ENCODE data around the gene ZNF613. TPM values are rescaled to one million over a fixed set of nuclear protein-coding genes. Genes with fewer than 3 reads are reported as not detected.

ZNF613 gene
- total and polyA plus RNA-seq, 2 of the 13 experiments (the other 11 are each of a cell fraction or from before 2014, with no cell fraction given), result 3.6 to 8.3 TPM

DNA sequence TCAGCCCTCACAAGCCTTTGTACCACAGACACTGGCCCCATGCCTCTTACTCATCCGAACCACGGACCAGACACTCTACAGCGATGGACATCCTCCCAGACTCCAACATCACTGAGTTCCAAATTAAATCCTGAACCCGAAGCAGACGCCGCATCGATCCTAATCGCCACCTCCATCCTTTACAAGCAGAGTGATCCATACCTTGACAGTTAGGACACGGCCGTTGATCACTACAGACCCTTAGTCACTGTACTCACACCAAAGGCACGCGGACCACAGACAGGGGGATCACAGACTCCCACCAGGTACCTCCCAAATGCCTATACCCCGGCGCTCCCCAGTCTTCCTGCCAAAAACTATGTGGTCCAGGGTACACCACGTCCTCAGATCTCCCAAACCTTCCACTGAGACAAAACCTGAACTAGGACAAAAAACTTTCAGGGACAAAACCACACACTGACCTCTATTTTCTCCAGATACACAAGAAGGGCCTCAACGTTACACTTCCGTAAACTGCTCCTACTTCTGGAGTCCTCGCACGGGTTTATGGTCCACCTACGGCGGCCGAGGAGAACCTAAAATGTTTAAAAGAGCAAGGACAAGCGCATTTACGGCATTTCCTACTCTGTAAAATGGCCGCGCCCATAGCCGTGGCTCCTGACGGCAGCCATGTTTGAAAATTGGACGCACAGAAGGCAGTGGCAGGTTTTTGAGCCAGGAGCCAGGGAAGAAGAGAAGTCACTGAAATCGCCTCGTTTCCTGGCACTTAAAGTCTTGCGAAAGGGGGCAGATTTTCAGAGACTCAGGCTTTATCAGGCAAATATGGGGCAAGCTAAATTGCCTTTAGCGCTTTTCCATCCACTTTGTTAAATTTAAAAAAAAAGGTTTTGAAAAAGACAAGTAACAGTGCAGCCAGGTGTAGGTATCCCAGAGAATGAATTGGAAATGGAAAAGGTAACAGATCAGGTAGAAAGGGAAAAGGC lies 59.3 kb downstream of the ZNF613 start, which contains the start of gene ZNF350 (continued):
- TF ChIP-seq GMEB1 (CRISPR knock-in tag; IDR thresholded peaks at IDR 0.05; ENCODE audit: borderline replicate concordance) (peak; percentile 74; the same call in 1 of the 2 replicates), PTBP1 (IDR thresholded peaks at IDR 0.05; ENCODE audit: low read depth, low read length, poor library complexity, severe bottlenecking) (no peak), MIER3 (CRISPR knock-in tag; IDR thresholded peaks at IDR 0.05; ENCODE audit: borderline replicate concordance) (peak; percentile 93; the same call in 1 of the 2 replicates), HHEX (CRISPR knock-in tag; IDR thresholded peaks at IDR 0.05) (no peak), ZNF879 (CRISPR knock-in tag; IDR thresholded peaks at IDR 0.05) (no peak), MTA3 (CRISPR knock-in tag; IDR thresholded peaks at IDR 0.05) (no peak), REL (CRISPR knock-in tag; conservative IDR thresholded peaks at IDR 0.05) (no peak), CBFB (CRISPR knock-in tag; IDR thresholded peaks at IDR 0.05) (peak; percentile 86), BRCA1 (CRISPR knock-in tag; IDR thresholded peaks at IDR 0.05) (no peak), ZNF501 (CRISPR knock-in tag; IDR thresholded peaks at IDR 0.05) (peak; percentile 58; the same call in 1 of the 2 replicates), KLF6 (CRISPR knock-in tag; IDR thresholded peaks at IDR 0.05) (peak; percentile 52; the same call in 1 of the 2 replicates), GATA4 (IDR thresholded peaks at IDR 0.05; ENCODE audit: borderline replicate concordance, low read depth) (peak; percentile 61; the same call in 1 of the 2 replicates), RFX1 (IDR thresholded peaks at IDR 0.05) (no peak), BCL6 (CRISPR knock-in tag; IDR thresholded peaks at IDR 0.05) (no peak), RAD21 (CRISPR knock-in tag; IDR thresholded peaks at IDR 0.05) (peak; percentile 34; the same call in 1 of the 2 replicates), FOXA3 (CRISPR knock-in tag; IDR thresholded peaks at IDR 0.05) (peak; percentile 66), HOXD1 (CRISPR knock-in tag; IDR thresholded peaks at IDR 0.05) (peak; percentile 63; the same call in 1 of the 2 replicates), MEIS2 (CRISPR knock-in tag; IDR thresholded peaks at IDR 0.05) (0 out of 2 replicates have a peak, but pooled peaks have one; percentile 25), FOSL2 (CRISPR knock-in tag; IDR thresholded peaks at IDR 0.05) (peak; percentile 62), KMT2B (CRISPR knock-in tag; IDR thresholded peaks at IDR 0.05) (peak; percentile 95), TARDBP (CRISPR knock-in tag; IDR thresholded peaks at IDR 0.05) (peak; percentile 71), KLF11 (CRISPR knock-in tag; IDR thresholded peaks at IDR 0.05) (peak; percentile 62; the same call in 1 of the 2 replicates), SOX5 (CRISPR knock-in tag; IDR thresholded peaks at IDR 0.05; ENCODE audit: borderline replicate concordance) (peak; percentile 51; the same call in 1 of the 2 replicates), ELF3 (CRISPR knock-in tag; IDR thresholded peaks at IDR 0.05) (peak; percentile 89)
- TF ChIP-seq, protein P1, sequence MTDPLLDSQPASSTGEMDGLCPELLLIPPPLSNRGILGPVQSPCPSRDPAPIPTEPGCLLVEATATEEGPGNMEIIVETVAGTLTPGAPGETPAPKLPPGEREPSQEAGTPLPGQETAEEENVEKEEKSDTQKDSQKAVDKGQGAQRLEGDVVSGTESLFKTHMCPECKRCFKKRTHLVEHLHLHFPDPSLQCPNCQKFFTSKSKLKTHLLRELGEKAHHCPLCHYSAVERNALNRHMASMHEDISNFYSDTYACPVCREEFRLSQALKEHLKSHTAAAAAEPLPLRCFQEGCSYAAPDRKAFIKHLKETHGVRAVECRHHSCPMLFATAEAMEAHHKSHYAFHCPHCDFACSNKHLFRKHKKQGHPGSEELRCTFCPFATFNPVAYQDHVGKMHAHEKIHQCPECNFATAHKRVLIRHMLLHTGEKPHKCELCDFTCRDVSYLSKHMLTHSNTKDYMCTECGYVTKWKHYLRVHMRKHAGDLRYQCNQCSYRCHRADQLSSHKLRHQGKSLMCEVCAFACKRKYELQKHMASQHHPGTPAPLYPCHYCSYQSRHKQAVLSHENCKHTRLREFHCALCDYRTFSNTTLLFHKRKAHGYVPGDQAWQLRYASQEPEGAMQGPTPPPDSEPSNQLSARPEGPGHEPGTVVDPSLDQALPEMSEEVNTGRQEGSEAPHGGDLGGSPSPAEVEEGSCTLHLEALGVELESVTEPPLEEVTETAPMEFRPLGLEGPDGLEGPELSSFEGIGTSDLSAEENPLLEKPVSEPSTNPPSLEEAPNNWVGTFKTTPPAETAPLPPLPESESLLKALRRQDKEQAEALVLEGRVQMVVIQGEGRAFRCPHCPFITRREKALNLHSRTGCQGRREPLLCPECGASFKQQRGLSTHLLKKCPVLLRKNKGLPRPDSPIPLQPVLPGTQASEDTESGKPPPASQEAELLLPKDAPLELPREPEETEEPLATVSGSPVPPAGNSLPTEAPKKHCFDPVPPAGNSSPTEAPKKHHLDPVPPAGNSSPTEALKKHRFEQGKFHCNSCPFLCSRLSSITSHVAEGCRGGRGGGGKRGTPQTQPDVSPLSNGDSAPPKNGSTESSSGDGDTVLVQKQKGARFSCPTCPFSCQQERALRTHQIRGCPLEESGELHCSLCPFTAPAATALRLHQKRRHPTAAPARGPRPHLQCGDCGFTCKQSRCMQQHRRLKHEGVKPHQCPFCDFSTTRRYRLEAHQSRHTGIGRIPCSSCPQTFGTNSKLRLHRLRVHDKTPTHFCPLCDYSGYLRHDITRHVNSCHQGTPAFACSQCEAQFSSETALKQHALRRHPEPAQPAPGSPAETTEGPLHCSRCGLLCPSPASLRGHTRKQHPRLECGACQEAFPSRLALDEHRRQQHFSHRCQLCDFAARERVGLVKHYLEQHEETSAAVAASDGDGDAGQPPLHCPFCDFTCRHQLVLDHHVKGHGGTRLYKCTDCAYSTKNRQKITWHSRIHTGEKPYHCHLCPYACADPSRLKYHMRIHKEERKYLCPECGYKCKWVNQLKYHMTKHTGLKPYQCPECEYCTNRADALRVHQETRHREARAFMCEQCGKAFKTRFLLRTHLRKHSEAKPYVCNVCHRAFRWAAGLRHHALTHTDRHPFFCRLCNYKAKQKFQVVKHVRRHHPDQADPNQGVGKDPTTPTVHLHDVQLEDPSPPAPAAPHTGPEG (CRISPR knock-in tag; IDR thresholded peaks at IDR 0.05), result peak; percentile 70
